HG02973 (cell line): ENCODE results near the gene IL1RL2.

Source experiments
- ATAC-seq: cut with Tn5 transposase; IDR thresholded peaks from one replicate; pipeline ENCODE4 v1.9.1; 2021; ENCODE audit warnings: moderate library complexity; ENCODE audit not compliant: unreplicated experiment

Gene IL1RL2

DNA sequence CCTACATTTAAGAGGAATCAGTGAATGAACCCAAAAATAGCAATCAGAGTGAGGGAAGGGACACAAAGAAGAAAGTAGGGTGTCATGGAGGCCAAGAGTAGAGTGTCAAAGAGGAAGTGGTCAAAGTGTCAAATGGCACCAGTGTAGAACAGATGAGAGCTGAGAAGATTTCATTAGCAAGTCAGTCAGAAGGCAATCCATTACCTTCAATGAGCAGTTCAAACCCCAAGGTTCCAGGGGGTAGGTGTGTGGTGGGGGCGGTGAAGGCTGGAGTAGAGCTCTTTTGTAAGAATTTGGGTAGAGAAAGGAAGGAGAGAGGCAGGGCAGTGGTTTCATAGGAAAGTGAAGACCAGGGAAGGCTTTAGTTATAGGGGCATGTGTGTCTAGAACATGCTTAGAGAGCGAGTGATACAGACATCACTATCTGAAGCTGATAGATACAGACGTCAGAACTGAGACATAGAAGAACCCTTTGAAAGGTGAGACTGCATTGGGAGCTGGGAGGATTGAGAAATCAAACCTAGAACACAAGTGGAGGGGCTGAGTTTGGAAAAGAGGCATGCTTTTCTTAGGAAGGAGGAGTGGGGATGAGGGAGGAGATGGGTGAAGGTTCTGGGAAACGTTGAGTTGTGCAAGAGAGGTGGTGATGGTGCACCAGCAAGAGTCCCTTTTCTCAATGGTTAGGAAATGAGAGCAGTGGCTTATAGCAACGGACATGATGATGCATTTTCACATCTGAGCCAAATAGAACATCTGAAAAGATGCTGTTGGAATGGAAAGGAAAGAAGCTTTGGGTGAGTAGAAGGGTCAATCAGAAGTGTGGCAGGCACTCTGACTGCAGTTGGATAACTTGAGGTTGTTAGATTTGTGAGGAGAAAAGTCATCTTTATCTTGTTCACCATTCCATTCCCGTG, 75.7 kb downstream of the IL1RL2 start:
- ATAC-seq: no peak

DNA sequence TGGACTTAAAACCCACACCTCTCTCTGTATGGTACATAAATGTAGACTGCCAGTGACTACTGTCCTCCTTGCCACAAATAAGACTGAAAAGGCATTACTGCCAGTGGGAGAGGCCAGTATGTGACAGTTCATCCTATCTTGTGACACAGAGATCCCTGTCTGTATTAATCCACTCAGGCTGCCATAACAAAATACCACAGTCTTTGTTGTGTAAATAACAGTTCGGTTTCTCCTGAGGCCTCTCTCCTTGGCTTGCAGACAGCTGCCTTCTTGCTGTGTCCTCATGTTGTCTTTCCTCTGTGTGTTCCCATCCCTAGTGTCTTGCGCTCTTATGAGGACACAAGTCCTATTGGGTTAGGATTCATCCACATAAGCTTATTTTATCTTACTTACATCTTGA, 78.1 kb downstream of the IL1RL2 start:
- no peak for ATAC-seq

- no peak for ATAC-seq
Measured at GRCh38 chr2:102266204-102266603, 79.4 kb downstream of the IL1RL2 start.

DNA sequence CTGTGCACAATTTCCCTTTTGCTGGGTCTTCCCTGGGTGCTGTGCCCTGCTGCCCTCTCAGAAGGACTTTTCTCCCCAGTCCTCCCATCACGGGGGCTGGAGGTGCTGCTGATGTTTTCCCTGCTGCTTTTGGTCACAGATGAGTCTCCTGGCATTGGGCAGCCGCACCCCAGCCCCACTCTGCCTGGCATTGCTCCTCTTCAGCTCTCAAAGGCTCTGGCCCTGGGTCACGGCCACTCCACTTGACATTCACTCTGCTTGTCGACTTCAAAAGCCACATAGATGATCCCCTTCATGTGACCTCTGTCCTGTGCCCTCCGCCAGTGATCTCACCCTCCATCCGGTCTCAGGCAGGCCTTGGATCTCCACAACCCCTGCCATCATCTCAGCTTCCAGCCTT, 81.0 kb downstream of the IL1RL2 start:
- ATAC-seq: no peak

GRCh38 chr2:102268510-102269199, 81.8 kb downstream of the IL1RL2 start:
- no peak for ATAC-seq

- no peak for ATAC-seq
Measured at GRCh38 chr2:102269200-102269524, 82.3 kb downstream of the IL1RL2 start.

- ATAC-seq: no peak
Measured at GRCh38 chr2:102271844-102272243, 85.0 kb downstream of the IL1RL2 start.

DNA sequence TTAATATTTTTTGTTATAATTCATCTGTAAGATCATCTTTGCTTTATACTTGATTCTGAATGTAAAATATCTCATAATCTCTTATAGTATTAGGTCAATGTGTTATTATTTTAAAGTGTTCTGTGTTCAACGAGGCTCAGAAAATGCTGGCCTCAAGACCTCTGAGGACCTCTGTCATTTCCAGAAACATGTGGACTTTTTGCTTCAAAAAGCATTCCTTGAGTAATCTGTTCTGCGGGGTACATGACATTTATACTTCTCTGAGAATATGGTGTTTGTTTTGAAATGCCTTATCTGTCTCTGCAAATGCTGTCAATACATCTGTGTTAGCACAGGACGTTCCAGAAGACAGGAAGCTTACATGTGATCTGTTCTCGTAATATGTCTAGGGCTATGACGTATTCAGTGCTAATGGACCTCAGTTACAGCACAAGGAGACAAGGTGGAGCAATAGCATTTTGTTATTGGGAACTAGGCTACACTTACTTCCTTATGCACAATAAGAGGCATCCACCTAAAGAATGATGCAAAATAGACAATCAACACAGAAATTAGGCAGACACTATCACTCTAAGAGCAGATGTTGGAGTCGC, 86.9 kb downstream of the IL1RL2 start:
- ATAC-seq: no peak

DNA sequence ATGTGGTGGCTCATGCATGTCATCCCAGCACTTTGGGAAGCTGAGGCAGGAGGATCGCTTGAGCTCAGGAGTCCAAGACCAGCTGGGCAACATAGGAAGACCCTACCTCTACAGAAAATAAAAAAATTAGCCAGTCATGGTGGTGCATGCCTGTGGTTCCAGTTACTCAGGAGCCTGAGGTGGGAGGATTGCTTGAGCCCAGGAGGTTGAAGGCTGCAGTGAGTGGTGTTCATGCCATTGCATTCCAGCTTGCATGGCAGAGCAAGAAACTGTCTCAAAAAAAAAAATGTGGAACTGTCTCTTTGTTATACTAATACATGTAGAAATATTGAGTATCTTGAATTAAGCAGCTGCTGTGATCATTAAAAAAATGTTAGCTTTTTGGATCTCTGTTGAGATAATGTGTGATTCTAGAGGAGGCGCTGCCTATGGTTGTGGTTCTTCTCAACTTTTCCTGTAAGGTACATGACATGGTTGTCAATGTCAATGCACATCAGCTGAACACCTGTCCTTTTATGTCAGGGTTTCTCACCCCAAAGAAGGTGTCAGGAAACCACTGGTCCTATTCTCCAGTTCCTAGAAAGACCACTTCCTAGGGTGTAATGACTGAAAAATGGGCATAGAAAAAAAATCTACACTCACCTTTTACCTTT, 89.9 kb downstream of the IL1RL2 start:
- ATAC-seq: no peak

- ATAC-seq: no peak
Measured at GRCh38 chr2:102277202-102277700, 90.4 kb downstream of the IL1RL2 start.

DNA sequence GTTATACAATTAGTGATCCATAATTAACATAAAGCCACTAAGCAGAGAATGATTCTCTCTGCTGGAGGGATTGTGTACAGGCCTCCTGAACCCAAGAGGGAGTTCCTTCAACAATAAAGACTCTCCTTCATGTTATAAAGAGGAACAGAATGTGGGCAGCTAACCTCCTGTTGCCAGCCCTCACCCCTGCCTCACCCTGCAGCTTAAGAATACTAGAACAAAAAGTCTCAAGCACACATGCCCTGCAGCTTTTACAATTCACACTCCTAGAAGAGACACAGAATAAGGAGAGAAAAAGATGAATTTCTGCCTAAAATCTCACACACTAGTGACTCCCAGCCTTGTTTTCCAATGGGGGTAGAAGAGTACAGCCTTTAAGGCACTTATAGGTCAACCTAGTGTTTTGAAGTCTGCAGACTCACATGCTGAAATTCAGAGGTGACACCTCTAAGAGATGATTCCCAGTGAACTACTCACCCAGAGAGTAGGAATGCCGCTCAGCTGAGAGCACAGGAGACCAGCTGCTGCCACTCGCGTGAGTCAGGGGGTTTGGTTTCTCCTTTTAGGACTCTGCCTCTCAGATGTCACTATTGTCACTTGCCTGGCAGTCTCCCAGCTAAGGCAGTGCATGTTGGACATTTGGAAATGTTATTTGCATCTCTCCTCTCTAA, 92.0 kb downstream of the IL1RL2 start:
- ATAC-seq: no peak

DNA sequence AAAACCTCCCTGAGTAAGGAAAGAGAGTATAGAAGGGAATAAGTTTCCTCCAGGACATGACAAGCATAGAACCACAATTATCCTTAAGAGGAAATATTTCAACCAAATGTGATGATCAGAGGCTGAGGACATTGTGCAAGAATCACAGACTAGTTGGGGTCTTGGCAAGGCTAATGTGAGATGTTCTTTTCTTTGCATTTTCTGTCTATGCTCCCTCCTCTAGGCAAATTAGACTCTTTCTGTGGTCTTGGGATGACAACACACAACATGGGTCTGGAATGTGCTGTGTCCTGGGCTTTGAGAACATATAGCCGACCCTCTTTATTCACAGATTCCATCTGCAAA, 92.5 kb downstream of the IL1RL2 start:
- ATAC-seq: no peak

- ATAC-seq: no peak
Measured at GRCh38 chr2:102282678-102283091, 95.9 kb downstream of the IL1RL2 start.

DNA sequence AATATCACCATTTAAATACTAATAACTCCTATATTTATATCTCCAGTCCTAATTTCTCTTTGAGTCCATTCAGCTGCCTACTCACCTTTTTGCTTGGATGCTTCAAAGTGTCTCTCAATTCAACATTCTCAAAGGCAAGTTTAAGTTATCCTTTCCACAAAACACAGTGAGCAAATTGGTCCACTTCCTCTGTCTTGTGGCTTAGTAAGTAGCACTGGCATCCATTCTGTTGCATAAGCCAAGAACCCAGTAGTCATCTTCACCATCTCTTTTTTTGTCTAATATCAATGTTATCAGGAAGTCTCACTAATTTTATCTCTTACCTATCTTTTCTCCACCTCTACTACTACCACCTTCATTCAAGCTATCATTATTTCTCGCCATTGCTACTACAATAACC, 97.2 kb downstream of the IL1RL2 start:
- no peak for ATAC-seq

DNA sequence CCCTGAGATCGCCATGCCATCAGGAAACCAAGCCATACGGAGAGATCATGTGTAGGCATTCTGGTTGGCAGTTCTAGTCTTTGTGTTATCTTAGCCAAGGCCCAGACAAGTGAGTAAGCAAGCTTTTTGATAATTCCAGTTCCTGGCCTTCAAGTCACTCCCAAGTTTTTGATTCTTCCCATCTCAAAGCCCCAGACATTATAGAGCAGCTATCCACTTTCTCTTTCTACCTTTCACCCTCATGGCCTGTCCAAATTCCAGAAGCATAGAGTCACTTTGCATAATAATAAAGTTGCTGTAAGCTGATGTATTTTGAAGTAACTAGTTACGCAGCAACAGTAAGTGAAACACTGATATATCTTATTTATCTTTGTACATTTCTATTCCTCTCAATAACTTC, 97.8 kb downstream of the IL1RL2 start:
- ATAC-seq: no peak

- ATAC-seq: no peak
Measured at GRCh38 chr2:102285368-102285767, 98.5 kb downstream of the IL1RL2 start.

DNA sequence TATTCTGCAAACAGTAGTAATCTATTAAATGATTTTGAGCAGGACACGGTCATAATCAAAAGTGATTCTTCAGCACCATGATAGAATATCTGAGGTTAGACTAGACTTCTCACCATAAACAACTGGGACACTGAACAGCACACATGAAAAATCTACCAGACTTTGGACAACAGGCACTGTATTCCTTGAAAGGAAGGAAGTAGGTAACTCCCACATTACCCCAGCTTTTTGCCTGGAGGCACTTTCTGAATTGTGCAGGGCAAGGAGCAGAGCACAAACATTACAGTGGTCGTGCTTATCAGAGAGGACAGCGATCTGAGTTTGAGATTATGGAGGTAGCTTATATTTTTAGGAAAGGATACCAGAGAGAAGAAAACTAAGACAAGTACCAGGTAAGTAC, 99.2 kb downstream of the IL1RL2 start:
- no peak for ATAC-seq

- ATAC-seq: no peak
Measured at GRCh38 chr2:102289129-102289528, 102.3 kb downstream of the IL1RL2 start.
